GM21723 (cell line): ENCODE data around the gene TBKBP1.

Experiments used
- ATAC-seq: cut with Tn5 transposase; IDR thresholded peaks from one replicate; pipeline ENCODE4 v1.9.1; 2021; ENCODE audit warnings: mild to moderate bottlenecking, moderate library complexity; ENCODE audit not compliant: unreplicated experiment

TBKBP1 gene

DNA sequence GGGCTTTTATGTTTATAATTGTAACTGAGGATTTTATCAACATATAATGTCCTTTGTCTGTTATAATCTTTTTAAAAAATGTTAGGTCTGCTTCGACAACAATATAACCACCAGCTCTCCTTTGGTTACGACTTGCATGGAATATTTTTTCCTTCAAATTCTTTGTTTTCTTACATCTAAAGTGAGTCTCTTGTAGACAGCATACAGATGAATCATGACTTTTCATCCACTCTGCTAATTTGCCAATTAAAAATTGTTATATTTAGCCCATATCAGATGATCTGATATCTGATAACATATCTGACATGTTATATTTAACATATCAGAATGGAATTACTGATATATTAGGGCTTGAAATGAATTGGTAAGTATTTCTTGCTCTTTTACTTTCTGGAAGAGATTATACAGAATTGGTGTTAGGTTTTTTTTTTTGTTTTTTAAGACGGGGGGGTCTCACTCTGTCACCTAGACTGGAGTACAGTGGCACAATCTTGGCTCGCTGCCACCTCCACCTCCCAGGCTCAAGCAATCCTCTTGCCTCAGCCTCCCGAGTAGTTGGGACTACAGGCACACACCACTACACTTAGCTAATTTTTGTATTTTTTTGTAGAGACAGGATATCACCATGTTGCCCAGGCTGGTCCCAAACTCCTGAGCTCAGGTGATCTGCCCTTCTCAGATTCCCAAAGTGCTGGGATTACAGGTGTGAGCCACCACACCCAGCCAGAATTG is 66.6 kb downstream of the TBKBP1 start:
- ATAC-seq: no peak
